Stimulated activated naive CD4-positive, alpha-beta T cell treated with Interleukin-2 at 50 U/mL for 16 hours (primary cell): ENCODE data around the gene RBM20.
A peak's percentile ranks its signal among the peaks of the same experiment; 100 is the strongest.

Source experiments
- DNase-seq: peaks from one replicate; lab custom pipeline; 2025; lab: John Stamatoyannopoulos, UW

RBM20 gene

GRCh38 chr10:110837418-110838171, 193.5 kb downstream of the RBM20 start:
- DNase-seq: no peak

GRCh38 chr10:110840225-110840922, 196.2 kb downstream of the RBM20 start:
- no peak for DNase-seq

GRCh38 chr10:110840923-110841428, 196.8 kb downstream of the RBM20 start:
- DNase-seq: no peak

GRCh38 chr10:110841767-110842267, 197.7 kb downstream of the RBM20 start:
- DNase-seq: no peak

GRCh38 chr10:110842326-110842904, 198.3 kb downstream of the RBM20 start:
- DNase-seq: no peak

GRCh38 chr10:110843031-110843430, 198.9 kb downstream of the RBM20 start:
- DNase-seq: peak; percentile 19

GRCh38 chr10:110843796-110844616, 199.9 kb downstream of the RBM20 start:
- DNase-seq: no peak

GRCh38 chr10:110844617-110844881, 200.4 kb downstream of the RBM20 start:
- DNase-seq: no peak

- DNase-seq: no peak
These were observed 201.1 kb downstream of the RBM20 start for GRCh38 chr10:110845192-110845755.

GRCh38 chr10:110845756-110846620, 201.9 kb downstream of the RBM20 start:
- no peak for DNase-seq

- DNase-seq: no peak
These were observed 203.2 kb downstream of the RBM20 start for GRCh38 chr10:110847374-110847773.

- no peak for DNase-seq
These were observed 204.0 kb downstream of the RBM20 start for GRCh38 chr10:110848106-110848505.

GRCh38 chr10:110850099-110850498, 206.0 kb downstream of the RBM20 start:
- no peak for DNase-seq

- DNase-seq: no peak
These were observed 207.0 kb downstream of the RBM20 start for GRCh38 chr10:110851020-110851612.

GRCh38 chr10:110852255-110852896, 208.2 kb downstream of the RBM20 start:
- peak; percentile 26 for DNase-seq

GRCh38 chr10:110852947-110853346, 208.8 kb downstream of the RBM20 start:
- no peak for DNase-seq

- no peak for DNase-seq
These were observed 209.9 kb downstream of the RBM20 start for GRCh38 chr10:110853921-110854605.

GRCh38 chr10:110857265-110858171, 213.4 kb downstream of the RBM20 start:
- peak; percentile 19 for DNase-seq
